GM12891 (cell line): Measurements from ENCODE around the gene IFIT2.

Experiments used
- PAX5 ChIP-seq: IDR thresholded peaks from 2 replicates; pipeline ENCODE4 v1.6.1; 2011; ENCODE audit warnings: low read length, moderate library complexity, mild to moderate bottlenecking; ENCODE audit not compliant: insufficient read depth, severe bottlenecking
- POLR2A ChIP-seq: IDR thresholded peaks from 2 replicates; pipeline ENCODE4 v1.6.1; 2011; ENCODE audit warnings: low read depth, low read length, control low read depth
- POLR2AphosphoS5 ChIP-seq: IDR thresholded peaks from 2 replicates; pipeline ENCODE4 v1.6.1; 2011; ENCODE audit warnings: low read depth, low read length, control low read depth
- SPI1 ChIP-seq: IDR thresholded peaks from 2 replicates; pipeline ENCODE4 v1.6.1; 2011; ENCODE audit warnings: low read depth, low read length, control low read depth
- TAF1 ChIP-seq: IDR thresholded peaks from 2 replicates; pipeline ENCODE4 v1.6.1; 2011; ENCODE audit warnings: low read depth, low read length, control low read depth

GRCh38 chr10:89351780-89352597, 50.1 kb downstream of the IFIT2 start:
- TF ChIP-seq TAF1, result no peak
- TF ChIP-seq POLR2A, result no peak
- TF ChIP-seq POLR2AphosphoS5, result no peak
- TF ChIP-seq PAX5, result no peak
- TF ChIP-seq SPI1, result no peak
